Rectal smooth muscle tissue (tissue), 1 donor: ENCODE measurements around the gene FITM1.
A peak's percentile ranks its signal among the peaks of the same experiment; 100 is the strongest.

Source experiments
- H3K27ac ChIP-seq: one replicate; pipeline ENCODE4 v1.7.0; 2013; ENCODE audit warnings: low read depth, low read length, inconsistent platforms
- H3K27me3 ChIP-seq: one replicate; pipeline ENCODE4 v1.7.0; 2013; ENCODE audit warnings: low read length; ENCODE audit not compliant: control insufficient read depth, insufficient read depth
- H3K36me3 ChIP-seq: one replicate; pipeline ENCODE4 v1.7.0; 2013; ENCODE audit warnings: low read length; ENCODE audit not compliant: control insufficient read depth, insufficient read depth
- H3K4me1 ChIP-seq: one replicate; pipeline ENCODE4 v1.7.0; 2013; ENCODE audit warnings: low read length; ENCODE audit not compliant: control insufficient read depth, insufficient read depth
- H3K4me3 ChIP-seq: one replicate; pipeline ENCODE4 v1.7.0; 2013; ENCODE audit warnings: low read length
- H3K9ac ChIP-seq: one replicate; pipeline ENCODE4 v1.7.0; 2013; ENCODE audit warnings: low read length

FITM1 gene

DNA sequence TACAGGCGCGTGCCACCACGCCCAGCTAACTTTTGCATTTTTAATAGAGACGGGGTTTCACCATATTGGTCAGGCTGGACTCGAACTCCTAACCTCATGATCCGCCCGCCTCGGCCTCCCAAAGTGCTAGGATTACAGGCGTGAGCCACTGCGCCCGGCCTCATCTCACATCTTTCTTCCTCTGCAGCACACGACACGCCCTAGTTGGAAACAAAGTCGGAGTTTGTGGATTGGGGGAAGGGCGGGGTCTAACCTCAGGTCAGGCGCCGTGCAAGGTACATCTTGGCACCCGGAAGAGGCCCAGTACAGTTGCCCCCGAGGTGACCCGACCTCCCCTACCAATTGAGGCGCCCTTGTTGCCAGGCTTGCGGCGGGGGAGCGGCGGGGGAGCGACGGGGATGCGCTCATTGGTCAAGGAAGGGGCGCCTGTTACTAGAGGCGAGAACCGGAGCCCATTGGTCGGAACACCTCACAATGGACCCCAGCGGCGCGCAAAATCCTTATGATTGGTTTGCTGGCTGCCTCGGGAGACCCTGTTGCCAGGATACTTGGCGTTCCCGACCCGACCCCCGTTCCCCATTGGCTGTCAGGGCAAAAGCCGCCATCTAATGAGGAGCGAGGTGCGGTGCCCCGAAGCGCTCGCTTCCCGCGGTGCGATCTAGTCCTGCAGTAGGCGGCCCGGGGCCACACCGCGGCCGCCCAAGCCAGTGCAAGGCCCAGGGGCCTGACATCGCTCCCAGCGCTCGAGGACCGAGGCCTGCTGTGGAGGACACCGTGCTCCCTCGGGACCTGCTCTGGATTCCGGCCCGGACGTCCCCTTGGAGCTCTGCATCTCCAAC lies 41.2 kb downstream of the FITM1 start, which contains the start of gene REC8:
REC8 (plus strand) TSS at position 659 of the 839 bp plus-strand sequence. CDS start 473 bp downstream, outside the sequence.
- Histone ChIP-seq H3K4me3 (peak within 1 kb of the TSS; percentile 31), H3K36me3 (peaks cover 11% of the 10 kb centered on the region), H3K27ac (peak within 1 kb of the TSS; percentile 32), H3K27me3 (no peaks in the 10 kb centered on the region), H3K9ac (no peak within 1 kb of the TSS), H3K4me1 (peaks cover 5% of the 10 kb centered on the region)

DNA sequence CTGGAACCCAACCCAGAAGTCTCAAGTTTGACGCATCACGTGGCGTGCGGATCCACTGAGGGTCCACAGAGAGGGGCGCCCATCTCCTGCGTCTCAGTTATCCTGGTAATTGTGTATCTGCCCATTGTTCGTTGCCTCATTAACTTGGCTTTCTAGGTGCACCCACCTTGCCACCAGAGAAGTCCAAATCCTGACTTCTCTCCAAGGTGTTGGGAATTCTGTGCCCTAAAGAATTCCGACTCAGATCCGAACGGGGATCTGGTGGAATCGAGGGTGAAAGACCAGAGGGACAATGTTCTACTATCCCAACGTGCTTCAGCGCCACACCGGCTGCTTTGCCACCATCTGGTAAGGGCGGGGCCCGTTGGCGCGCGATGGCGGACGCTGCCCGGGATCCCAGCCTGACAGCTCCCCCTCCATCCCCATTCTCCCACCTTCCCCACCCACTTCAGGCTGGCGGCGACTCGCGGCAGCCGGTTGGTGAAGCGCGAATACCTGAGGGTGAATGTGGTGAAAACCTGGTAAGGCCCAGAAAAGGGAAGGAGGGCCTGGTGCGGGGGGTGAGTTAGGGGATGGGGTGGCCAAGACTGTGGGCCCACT lies 41.9 kb downstream of the FITM1 start:
- Histone ChIP-seq H3K27me3 (no peaks in the 10 kb centered on the region), H3K27ac (peak overlapping the region; percentile 0)

DNA sequence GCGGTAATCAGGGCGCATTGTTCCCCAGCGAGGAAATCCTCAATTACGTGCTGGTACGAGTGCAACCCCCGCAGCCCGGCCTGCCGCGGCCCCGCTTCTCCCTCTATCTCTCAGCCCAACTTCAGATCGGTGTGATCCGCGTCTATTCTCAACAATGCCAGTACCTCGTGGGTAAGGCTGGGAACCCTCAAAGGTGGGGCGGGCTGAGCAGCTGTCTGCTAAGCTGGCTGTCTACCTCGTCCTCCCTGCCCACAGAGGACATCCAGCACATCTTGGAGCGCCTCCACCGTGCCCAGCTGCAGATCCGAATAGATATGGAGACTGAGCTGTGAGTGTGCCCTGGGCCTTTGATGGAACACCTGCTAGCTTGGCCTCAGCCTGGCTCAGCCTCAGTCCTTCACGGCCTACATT lies 42.4 kb downstream of the FITM1 start:
- peaks cover 12% of the 10 kb centered on the region for H3K36me3 ChIP-seq

More for the DNA sequence above, 41.9 kb downstream of the FITM1 start:
- H3K4me3 ChIP-seq, result peak overlapping the region; percentile 31
- H3K9ac ChIP-seq, result no peak overlapping the region
- peaks cover 12% of the 10 kb centered on the region for H3K36me3 ChIP-seq
- H3K4me1 ChIP-seq, result peaks cover 5% of the 10 kb centered on the region

DNA sequence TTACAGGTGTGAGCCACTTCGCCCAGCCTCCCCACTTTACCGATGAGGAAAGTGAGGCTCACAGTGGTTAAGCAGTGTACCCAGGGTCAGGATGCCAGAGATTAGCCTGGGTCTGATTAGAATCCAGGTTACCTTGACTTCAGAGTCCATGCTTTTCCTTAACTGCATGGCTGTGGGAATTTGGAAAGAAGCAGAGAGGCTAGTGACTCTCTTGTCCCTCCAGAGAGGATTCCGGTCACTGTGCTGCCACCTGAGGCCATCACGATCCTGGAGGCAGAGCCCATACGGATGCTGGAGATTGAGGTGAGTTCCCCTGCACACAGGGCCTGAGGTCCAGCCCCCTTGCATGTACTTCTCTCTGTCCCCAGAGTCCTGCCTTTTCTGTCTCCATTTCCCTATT lies 46.1 kb downstream of the FITM1 start:
- peaks cover 19% of the 10 kb centered on the region for H3K4me1 ChIP-seq
- peaks cover 19% of the 10 kb centered on the region for H3K36me3 ChIP-seq
- no peaks in the 10 kb centered on the region for H3K27me3 ChIP-seq
- H3K9ac ChIP-seq, result no peak overlapping the region
- no peak overlapping the region for H3K27ac ChIP-seq
- no peak overlapping the region for H3K4me3 ChIP-seq

More for the DNA sequence above, 42.4 kb downstream of the FITM1 start:
- Histone ChIP-seq H3K9ac (no peak overlapping the region), H3K4me3 (no peak overlapping the region), H3K27me3 (no peaks in the 10 kb centered on the region), H3K4me1 (peaks cover 5% of the 10 kb centered on the region), H3K27ac (no peak overlapping the region)

DNA sequence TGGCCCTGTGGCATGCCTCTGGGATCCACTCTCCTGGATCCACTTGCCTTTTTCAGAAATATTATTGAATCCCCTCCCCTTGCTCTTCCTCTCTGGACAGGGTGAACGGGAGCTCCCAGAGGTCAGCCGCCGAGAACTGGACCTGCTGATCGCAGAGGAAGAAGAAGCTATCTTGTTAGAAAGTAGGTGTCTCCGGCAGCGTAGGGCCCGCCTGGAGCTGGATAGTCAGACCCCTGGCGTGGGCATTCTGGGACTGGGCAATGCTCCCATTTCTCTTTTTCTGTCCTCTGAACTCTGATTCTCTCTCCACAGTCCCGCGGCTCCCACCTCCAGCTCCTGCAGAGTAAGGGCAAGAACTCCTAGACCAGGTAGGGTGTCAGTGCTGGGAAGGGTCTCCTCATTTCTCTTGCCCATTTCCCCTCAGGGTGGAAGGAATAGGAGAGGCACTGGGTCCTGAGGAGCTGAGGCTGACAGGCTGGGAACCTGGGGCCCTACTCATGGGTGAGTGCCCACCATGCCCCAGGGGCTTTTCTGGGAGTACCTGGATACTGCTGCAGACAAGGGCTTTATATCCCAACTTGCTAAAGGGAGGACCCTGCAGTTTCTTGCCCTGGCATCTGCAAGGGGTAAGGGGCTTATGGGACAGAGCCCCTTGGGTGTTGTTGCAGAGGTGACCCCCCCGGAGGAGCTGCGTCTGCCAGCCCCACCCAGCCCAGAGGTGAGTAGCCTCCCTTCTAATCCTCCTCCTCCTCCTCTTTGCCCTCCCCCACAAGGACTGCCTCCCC lies 46.8 kb downstream of the FITM1 start:
- no peaks in the 10 kb centered on the region for H3K27me3 ChIP-seq
- H3K4me1 ChIP-seq, result peaks cover 17% of the 10 kb centered on the region
- no peak overlapping the region for H3K4me3 ChIP-seq
- peaks cover 21% of the 10 kb centered on the region for H3K36me3 ChIP-seq
- H3K27ac ChIP-seq, result no peak overlapping the region
- H3K9ac ChIP-seq, result no peak overlapping the region

DNA sequence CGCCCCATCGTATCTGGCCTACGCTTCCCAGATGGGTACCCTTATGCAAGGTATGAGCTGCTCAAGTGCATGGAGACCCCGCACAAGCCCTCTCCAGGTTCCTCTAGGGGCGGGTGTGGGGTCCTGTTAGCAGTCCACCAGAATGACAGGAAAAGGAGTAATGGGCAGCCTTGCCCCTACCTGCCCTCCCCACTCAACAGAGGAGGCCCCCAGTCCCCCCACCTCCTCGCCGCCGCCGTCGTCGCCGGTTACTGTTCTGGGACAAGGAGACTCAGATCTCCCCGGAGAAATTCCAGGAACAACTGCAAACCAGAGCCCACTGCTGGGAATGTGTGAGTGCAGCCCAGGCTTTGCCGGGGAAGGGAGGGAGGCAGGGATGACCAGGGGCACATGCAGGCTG lies 47.4 kb downstream of the FITM1 start:
- Histone ChIP-seq H3K27me3 (no peaks in the 10 kb centered on the region), H3K4me1 (peaks cover 16% of the 10 kb centered on the region), H3K36me3 (peaks cover 21% of the 10 kb centered on the region), H3K4me3 (no peak overlapping the region), H3K27ac (no peak overlapping the region), H3K9ac (no peak overlapping the region)

DNA sequence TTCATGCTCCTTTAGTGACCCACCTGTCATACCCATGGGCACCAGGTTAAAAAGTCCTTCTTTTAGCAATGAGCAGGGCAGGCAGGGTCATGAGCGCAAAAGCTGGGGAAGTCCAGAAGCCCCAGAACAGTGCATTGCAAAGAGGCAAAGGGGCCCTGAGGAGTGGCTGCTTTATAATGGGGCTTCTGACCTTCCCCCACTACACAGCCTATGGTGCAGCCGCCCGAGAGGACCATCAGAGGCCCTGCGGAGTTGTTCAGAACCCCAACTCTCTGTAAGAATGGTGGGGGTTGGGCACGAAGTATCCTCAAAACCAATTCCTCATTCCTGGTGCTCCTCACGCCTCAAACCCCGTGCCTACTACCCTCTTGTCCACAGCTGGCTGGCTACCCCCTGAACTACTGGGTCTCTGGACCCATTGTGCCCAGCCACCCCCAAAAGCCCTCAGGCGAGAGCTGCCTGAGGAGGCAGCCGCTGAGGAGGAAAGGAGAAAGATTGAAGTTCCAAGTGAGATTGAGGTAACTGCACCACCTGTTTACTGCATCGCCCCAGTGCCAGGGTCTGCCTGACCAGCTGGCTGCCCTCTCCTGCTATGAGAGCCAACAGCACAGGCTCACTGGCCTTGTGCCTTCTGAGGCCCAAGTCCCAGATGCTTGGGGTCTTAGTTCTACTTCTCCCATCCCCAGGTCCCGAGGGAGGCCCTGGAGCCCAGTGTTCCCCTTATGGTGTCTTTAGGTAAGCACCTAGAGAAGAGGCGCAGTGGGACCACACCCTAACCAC lies 48.1 kb downstream of the FITM1 start:
- H3K27me3 ChIP-seq, result no peaks in the 10 kb centered on the region
- H3K9ac ChIP-seq, result no peak overlapping the region
- peaks cover 17% of the 10 kb centered on the region for H3K36me3 ChIP-seq
- no peak overlapping the region for H3K4me3 ChIP-seq
- H3K4me1 ChIP-seq, result peaks cover 16% of the 10 kb centered on the region
- H3K27ac ChIP-seq, result peak overlapping the region; percentile 95

DNA sequence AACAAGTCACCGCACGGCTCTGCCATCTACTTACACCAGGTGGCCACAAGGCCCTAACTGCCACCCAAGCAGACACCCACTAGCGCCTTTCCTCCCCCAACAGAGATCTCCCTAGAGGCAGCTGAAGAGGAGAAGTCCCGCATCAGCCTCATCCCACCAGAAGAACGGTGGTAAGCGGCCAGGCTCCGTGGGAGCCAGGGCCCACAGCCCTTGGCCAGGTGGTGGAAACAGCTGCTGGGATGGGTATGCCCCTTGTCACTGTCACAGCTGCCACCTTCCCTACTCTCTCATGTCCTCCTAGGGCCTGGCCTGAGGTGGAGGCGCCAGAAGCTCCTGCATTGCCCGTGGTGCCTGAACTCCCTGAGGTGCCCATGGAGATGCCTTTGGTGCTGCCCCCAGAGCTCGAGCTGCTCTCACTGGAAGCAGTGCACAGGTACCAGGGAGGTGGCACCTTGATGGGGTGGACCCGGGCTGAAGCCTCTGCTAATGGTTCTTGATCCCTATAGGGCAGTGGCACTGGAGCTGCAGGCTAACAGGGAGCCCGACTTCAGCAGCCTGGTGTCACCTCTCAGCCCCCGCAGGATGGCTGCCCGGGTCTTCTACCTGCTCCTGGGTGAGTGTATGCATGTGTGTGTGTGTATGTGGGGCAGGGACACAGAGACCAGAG lies 49.0 kb downstream of the FITM1 start:
- no peaks in the 10 kb centered on the region for H3K27me3 ChIP-seq
- peaks cover 16% of the 10 kb centered on the region for H3K4me1 ChIP-seq
- H3K9ac ChIP-seq, result no peak overlapping the region
- peaks cover 22% of the 10 kb centered on the region for H3K36me3 ChIP-seq
- peak overlapping the region; percentile 95 for H3K27ac ChIP-seq
- no peak overlapping the region for H3K4me3 ChIP-seq

DNA sequence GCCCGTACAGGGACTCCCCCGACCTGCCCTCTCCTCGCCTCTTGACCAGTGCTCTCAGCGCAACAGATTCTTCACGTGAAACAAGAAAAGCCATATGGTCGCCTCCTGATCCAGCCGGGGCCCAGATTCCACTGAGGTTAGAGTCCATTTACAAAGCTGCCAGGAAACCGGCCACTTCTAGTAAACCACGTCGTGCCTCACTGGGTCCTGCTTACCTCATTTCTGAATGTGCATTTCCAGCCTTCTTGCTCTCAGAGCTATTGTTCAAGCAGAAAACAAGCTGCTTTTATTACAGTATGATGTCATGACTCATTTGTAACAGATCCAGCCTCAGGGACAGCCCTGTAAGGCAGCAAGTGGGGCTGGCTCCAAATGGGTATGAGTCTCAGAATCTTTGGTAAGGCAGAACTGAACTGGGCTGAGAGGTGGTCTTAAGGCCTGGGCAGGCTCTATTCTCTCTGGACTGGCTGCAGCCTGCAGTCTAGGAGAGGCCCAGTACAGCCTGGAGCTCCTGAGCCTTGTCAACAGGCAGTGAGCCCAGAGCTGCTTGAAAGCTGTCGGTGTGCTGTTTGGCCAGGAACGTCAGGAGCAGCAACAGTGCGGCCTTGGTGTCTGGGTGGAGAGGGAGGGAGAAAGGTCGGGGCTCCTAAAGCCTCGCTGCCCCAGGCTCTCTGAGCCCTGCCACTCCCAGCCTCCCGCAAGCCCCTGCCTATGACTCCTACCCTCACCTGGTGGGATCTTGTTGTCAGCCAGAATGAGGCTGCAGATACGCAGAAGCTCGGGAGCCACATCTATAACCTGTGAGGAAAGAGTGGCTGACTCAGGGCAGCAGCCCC lies 49.7 kb downstream of the FITM1 start:
- Histone ChIP-seq H3K27me3 (no peaks in the 10 kb centered on the region), H3K4me3 (no peak overlapping the region), H3K4me1 (peaks cover 16% of the 10 kb centered on the region), H3K36me3 (peaks cover 25% of the 10 kb centered on the region), H3K9ac (no peak overlapping the region), H3K27ac (peak overlapping the region; percentile 95)

DNA sequence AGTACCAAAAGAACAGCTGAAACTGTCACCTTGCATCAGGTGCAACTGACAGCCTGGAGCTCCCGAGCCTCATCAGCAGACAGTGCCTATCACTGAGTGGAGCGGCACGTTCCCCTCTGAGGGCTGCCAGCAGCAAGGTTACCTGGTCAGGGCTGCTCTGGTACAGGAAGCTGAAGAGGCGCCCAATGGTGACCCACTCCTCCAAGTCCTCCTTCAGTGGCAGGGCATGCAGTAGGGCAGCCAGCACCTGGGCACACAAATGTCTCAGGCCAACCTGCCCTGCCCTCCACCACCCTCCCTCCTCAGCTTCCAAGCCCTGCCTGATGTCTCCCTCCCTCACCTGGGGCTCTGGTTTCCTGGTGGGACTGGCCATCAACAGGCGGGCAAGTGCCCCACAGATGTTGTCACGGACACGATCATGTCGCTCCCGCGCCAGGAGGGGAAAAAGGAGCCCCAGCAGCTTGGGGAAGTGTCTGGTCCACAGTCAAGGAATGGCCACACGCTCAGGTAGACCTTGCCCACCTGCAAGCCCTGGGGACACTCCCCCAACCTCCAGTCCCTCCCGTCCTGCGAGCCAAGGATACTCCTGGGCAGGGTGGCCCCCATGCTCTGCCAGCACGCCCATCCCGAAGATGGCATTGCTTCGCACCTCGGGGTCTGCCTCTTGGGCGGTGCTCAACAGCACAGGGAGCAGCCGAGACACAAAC lies 51.1 kb downstream of the FITM1 start:
- Histone ChIP-seq H3K27ac (no peak overlapping the region), H3K36me3 (peaks cover 38% of the 10 kb centered on the region), H3K9ac (no peak overlapping the region)

More for the DNA sequence above, 51.1 kb downstream of the FITM1 start:
- peaks cover 16% of the 10 kb centered on the region for H3K4me1 ChIP-seq
- H3K4me3 ChIP-seq, result no peak overlapping the region
- no peaks in the 10 kb centered on the region for H3K27me3 ChIP-seq
